ENCODE results near the gene MAML2.

GRCh38 chr11:96328395-96329010 lies 14.5 kb downstream of the MAML2 start:
- no peak for TF ChIP-seq CTCF (IDR thresholded peaks at IDR 0.05; ENCODE audit: borderline replicate concordance, extremely low read depth, low read length, poor library complexity, severe bottlenecking)
- no peak for TF ChIP-seq EZH2 (IDR thresholded peaks at IDR 0.05; ENCODE audit: borderline replicate concordance, low read depth, low read length, severe bottlenecking)

All from DND-41 (cell line).